Fibroblast of lung (primary cell): ENCODE data around the gene TNK2. TPM values are rescaled to one million over a fixed set of nuclear protein-coding genes. Genes with fewer than 3 reads are reported as not detected.
"Not testable (repeated sequence)": the region's sequence is repeated elsewhere in the genome, so short reads cannot be mapped to it uniquely, and the experiment has no call there.

Experiments used
- DNase-seq, 2 donors: peaks; one replicate each; pipeline versions ENCODE4 v3.0.0 to v3.0.0-alpha.2; 2010; ENCODE audit warnings: low read depth in 2 of 2
- H2AFZ ChIP-seq: 2 replicates; pipeline ENCODE4 v1.5.1; 2012; ENCODE audit warnings: low read length, control low read depth, inconsistent platforms
- H3K27ac ChIP-seq: 2 replicates; pipeline ENCODE4 v1.5.1; 2011; ENCODE audit warnings: low read length, control low read depth; ENCODE audit not compliant: insufficient read depth
- H3K27me3 ChIP-seq: 2 replicates; pipeline ENCODE4 v1.5.1; 2011; ENCODE audit warnings: mild to moderate bottlenecking, low read length; ENCODE audit not compliant: control insufficient read depth, insufficient read depth
- H3K36me3 ChIP-seq: 2 replicates; pipeline ENCODE4 v1.5.1; 2011; ENCODE audit warnings: low read length; ENCODE audit not compliant: control insufficient read depth, insufficient read depth
- H3K4me1 ChIP-seq: 2 replicates; pipeline ENCODE4 v1.5.1; 2011; ENCODE audit warnings: low read length; ENCODE audit not compliant: control insufficient read depth, insufficient read depth; ENCODE audit errors: extremely low read depth
- H3K4me2 ChIP-seq: 2 replicates; pipeline ENCODE4 v1.5.1; 2011; ENCODE audit warnings: low read length, control low read depth; ENCODE audit not compliant: insufficient read depth; ENCODE audit errors: extremely low read depth
- H3K4me3 ChIP-seq, 4 experiments: fragments of 200-600 bp in 1 of 4; sonication (generic) in 1 of 4; replicated peaks in 1 of 4; 2 replicates each; pipeline ENCODE4 v1.5.1; 2011 to 2016; ENCODE audit warnings: low read length in 4 of 4, low read depth in 3 of 4, mild to moderate bottlenecking in 3 of 4, control low read depth in 2 of 4, inconsistent platforms in 1 of 4, mixed read lengths in 1 of 4; ENCODE audit not compliant: insufficient read depth in 1 of 4; ENCODE audit errors: control extremely low read depth in 1 of 4
- H3K79me2 ChIP-seq: 2 replicates; pipeline ENCODE4 v1.5.1; 2012; ENCODE audit warnings: mild to moderate bottlenecking, low read length, inconsistent platforms; ENCODE audit not compliant: control insufficient read depth, insufficient read depth
- H3K9ac ChIP-seq: 2 replicates; pipeline ENCODE4 v1.5.1; 2011; ENCODE audit warnings: mild to moderate bottlenecking, low read length, control low read depth; ENCODE audit not compliant: insufficient read depth
- H3K9me3 ChIP-seq: 2 replicates; pipeline ENCODE4 v1.5.1; 2012; ENCODE audit warnings: low read depth, low read length; ENCODE audit not compliant: control insufficient read depth, insufficient read depth
- H4K20me1 ChIP-seq: 2 replicates; pipeline ENCODE4 v1.5.1; 2011; ENCODE audit warnings: low read length; ENCODE audit not compliant: control insufficient read depth, insufficient read depth; ENCODE audit errors: extremely low read depth
- CTCF ChIP-seq, 2 donors: IDR thresholded peaks in 1 of 2; conservative IDR thresholded peaks in 1 of 2; 1 replicate in 1 of 2; 2 replicates in 1 of 2; pipeline ENCODE4 v1.5.1; 2011 to 2012; ENCODE audit warnings: low read length in 2 of 2, control low read depth in 1 of 2, inconsistent platforms in 1 of 2, low read depth in 1 of 2, mild to moderate bottlenecking in 1 of 2
- EZH2 ChIP-seq: IDR thresholded peaks from 2 replicates; pipeline ENCODE4 v1.5.1; 2012; ENCODE audit warnings: low read length, control low read depth, mild to moderate bottlenecking; ENCODE audit errors: missing control alignments
- polyA minus RNA-seq: library from RNA; depleted of rRNA, polyadenylated mRNA; stranded (reverse); fragments of >200 nt; gene quantifications from 2 replicates; pipeline ENCODE4 v1.2.3, GENCODE V29; 2011; ENCODE audit warnings: low replicate concordance
- polyA plus RNA-seq, 2 donors: library from polyadenylated mRNA; depleted of rRNA in 1 of 2; stranded (reverse) in 1 of 2; unstranded in 1 of 2; fragments of >200 nt; gene quantifications; 2 replicates each; pipeline ENCODE4 v1.2.1, GENCODE V29; 2011 to 2012; ENCODE audit warnings: missing spikeins in 1 of 2
- total RNA-seq: library from RNA; depleted of rRNA; stranded (reverse); fragments of >200 nt; gene quantifications from 2 replicates; pipeline ENCODE4 v1.2.1, GENCODE V29; 2014

The TNK2 gene
- total RNA-seq (6.9 and 10.7 TPM in 2 replicates), polyA plus RNA-seq (2.5 and 3.6 TPM in 2 replicates), polyA minus RNA-seq (9.1 and 33.3 TPM in 2 replicates)
- 8.7 and 14.0 TPM in 2 replicates for polyA plus RNA-seq (2012)

- peaks cover 11% of the 10 kb centered on the region for H3K4me1 ChIP-seq
- peak within 1 kb of the TSS; percentile 88 for H3K4me2 ChIP-seq
- no peaks in the 10 kb centered on the region for H3K36me3 ChIP-seq
- H2AFZ ChIP-seq = no peak within 1 kb of the TSS
- H3K27ac ChIP-seq = no peak within 1 kb of the TSS
- H3K4me3 ChIP-seq = peak within 1 kb of the TSS; percentile 49 to 64 (median 57)
- no peaks in the 10 kb centered on the region for H3K9me3 ChIP-seq
- H3K9ac ChIP-seq = peak within 1 kb of the TSS; percentile 37
- H4K20me1 ChIP-seq = no peaks in the 10 kb centered on the region
- peaks cover 8% of the 10 kb centered on the region for H3K79me2 ChIP-seq
- no peaks in the 10 kb centered on the region for H3K27me3 ChIP-seq
- TF ChIP-seq CTCF (conservative IDR thresholded peaks at IDR 0.05 in 1 of 2, IDR thresholded peaks at IDR 0.05 in 1 of 2; ENCODE audit: low read depth in 1 of 2, low read length in 2 of 2) (no peak), EZH2 (no peak)
- no peak for DNase-seq
These were observed at the start of gene TNK2 for GRCh38 chr3:195907934-195908693. Gene TNK2, minus strand, starts transcription at chr3:195908551. Its CDS starts 19,963 bp downstream, at chr3:195888588.

DNA sequence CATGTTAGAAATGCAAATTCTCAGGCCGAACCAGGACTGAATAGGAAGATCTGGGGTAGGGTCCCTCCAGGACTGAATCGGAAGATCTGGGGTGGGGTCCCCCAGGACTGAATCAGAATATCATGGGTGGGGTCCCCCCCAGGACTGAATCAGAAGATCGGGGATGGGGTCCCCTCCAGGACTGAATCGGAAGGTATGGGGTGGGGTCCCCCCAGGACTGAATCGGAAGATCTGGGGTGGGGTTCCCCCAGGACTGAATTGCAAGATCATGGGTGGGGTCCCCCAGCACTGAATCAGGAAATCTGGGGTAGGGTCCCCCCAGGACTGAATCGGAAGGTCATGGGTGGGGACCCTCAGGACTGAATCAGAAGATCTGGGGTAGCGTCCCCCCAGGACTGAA, 48.2 kb upstream of the TNK2 start:
- Histone ChIP-seq H3K27me3 (no peaks in the 10 kb centered on the region), H3K4me1 (no peaks in the 10 kb centered on the region), H3K4me2 (no peak overlapping the region), H3K9ac (no peak overlapping the region), H3K27ac (no peak overlapping the region), H3K4me3 (no peak overlapping the region), H3K36me3 (peaks cover 2% of the 10 kb centered on the region), H3K79me2 (no peaks in the 10 kb centered on the region), H2AFZ (no peak overlapping the region), H4K20me1 (no peaks in the 10 kb centered on the region), H3K9me3 (no peaks in the 10 kb centered on the region)
- TF ChIP-seq EZH2 = no peak
- no peak for TF ChIP-seq CTCF (conservative IDR thresholded peaks at IDR 0.05 in 1 of 2, IDR thresholded peaks at IDR 0.05 in 1 of 2; ENCODE audit: low read depth in 1 of 2, low read length in 2 of 2)
- DNase-seq = no peak

DNA sequence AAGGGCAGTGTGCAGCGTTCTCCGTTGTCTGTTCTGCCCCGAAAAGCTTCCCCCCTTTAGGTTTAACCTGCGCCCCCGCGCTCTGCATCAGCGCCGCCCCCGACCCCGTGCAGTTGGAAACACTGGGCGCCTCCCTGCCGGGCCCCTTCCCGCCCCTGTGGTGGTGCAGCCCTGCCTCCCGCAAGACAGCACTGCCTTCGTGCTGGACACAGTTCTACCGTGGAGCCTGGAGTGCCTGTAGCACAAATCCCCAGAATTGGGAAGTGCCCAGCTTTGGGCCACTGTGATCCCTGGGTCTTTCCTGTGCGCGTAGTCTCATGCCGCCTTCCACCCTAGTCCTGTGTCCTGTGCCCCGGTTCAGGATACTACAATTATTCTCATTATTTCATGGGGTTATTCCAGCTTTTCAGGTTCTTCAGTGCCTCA, 47.1 kb upstream of the TNK2 start:
- H3K4me2 ChIP-seq, H3K27me3 ChIP-seq, H3K27ac ChIP-seq, H3K79me2 ChIP-seq, DNase-seq, H3K9me3 ChIP-seq, H4K20me1 ChIP-seq, H3K4me1 ChIP-seq, H2AFZ ChIP-seq, H3K36me3 ChIP-seq, H3K9ac ChIP-seq, H3K4me3 ChIP-seq: not testable (repeated sequence)

- not testable (repeated sequence) for H3K9me3 ChIP-seq, H3K79me2 ChIP-seq, DNase-seq, H3K36me3 ChIP-seq, H2AFZ ChIP-seq, H3K27me3 ChIP-seq, H3K4me2 ChIP-seq, H3K4me1 ChIP-seq, H3K27ac ChIP-seq, H4K20me1 ChIP-seq
- Histone ChIP-seq H3K9ac (peak overlapping the region; percentile 16), H3K4me3 (peak overlapping the region in 2 of 4 experiments; percentile 54 to 55)
These were observed 46.4 kb upstream of the TNK2 start for GRCh38 chr3:195954752-195955119.

GRCh38 chr3:195954052-195954751, 45.9 kb upstream of the TNK2 start:
- H2AFZ ChIP-seq, H3K4me2 ChIP-seq: not testable (repeated sequence)
- H3K4me3 ChIP-seq = peak overlapping the region in 2 of 4 experiments; percentile 54 to 55

More at GRCh38 chr3:195954052-195954751, 45.9 kb upstream of the TNK2 start:
- DNase-seq = peak; percentile 53 to 67
- H3K36me3 ChIP-seq, H4K20me1 ChIP-seq, H3K27ac ChIP-seq, H3K4me1 ChIP-seq, H3K79me2 ChIP-seq, H3K27me3 ChIP-seq, H3K9me3 ChIP-seq: not testable (repeated sequence)
- H3K9ac ChIP-seq = peak overlapping the region; percentile 23
